Transverse colon (tissue), 4 donors: ENCODE data around the gene SENP3.

Source experiments
- POLR2A ChIP-seq: fragments of 450-650 bp; IDR thresholded peaks from one replicate; pipeline ENCODE4 v1.6.1; 2016; ENCODE audit warnings: antibody characterized with exemption, mild to moderate bottlenecking, moderate library complexity
- POLR2AphosphoS5 ChIP-seq, 3 donors: sonication (generic); formaldehyde crosslinking; IDR thresholded peaks; one replicate each; pipeline ENCODE4 v1.6.1; 2016; ENCODE audit warnings: antibody characterized with exemption in 3 of 3
- TF ChIP-seq, protein P1 (sequence below), 5 experiments: fragments of 200-600 bp in 3 of 5; fragments of 450-650 bp in 2 of 5; sonication (generic) in 3 of 5; IDR thresholded peaks; 1 replicate in 2 of 5; 2 replicates in 3 of 5; pipeline ENCODE4 v1.5.1; 2016 to 2017; ENCODE audit warnings: antibody characterized with exemption in 5 of 5, inconsistent platforms in 3 of 5, mild to moderate bottlenecking in 2 of 5, moderate library complexity in 1 of 5

- TF ChIP-seq, protein P1, sequence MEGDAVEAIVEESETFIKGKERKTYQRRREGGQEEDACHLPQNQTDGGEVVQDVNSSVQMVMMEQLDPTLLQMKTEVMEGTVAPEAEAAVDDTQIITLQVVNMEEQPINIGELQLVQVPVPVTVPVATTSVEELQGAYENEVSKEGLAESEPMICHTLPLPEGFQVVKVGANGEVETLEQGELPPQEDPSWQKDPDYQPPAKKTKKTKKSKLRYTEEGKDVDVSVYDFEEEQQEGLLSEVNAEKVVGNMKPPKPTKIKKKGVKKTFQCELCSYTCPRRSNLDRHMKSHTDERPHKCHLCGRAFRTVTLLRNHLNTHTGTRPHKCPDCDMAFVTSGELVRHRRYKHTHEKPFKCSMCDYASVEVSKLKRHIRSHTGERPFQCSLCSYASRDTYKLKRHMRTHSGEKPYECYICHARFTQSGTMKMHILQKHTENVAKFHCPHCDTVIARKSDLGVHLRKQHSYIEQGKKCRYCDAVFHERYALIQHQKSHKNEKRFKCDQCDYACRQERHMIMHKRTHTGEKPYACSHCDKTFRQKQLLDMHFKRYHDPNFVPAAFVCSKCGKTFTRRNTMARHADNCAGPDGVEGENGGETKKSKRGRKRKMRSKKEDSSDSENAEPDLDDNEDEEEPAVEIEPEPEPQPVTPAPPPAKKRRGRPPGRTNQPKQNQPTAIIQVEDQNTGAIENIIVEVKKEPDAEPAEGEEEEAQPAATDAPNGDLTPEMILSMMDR (IDR thresholded peaks at IDR 0.05) = no peak
- TF ChIP-seq POLR2AphosphoS5 (IDR thresholded peaks at IDR 0.05) (no peak), POLR2A (no peak)
Measured at GRCh38 chr17:7538050-7538449, 23.7 kb upstream of the SENP3 start.
